Stomach (tissue), 9 donors: ENCODE results near the gene GCNA. TPM values are rescaled to one million over a fixed set of nuclear protein-coding genes. Genes with fewer than 3 reads are reported as not detected.

Source experiments
- DNase-seq, 2 donors: peaks; one replicate each; pipeline versions ENCODE4 v3.0.0 to v3.0.0-alpha.2; 2013 to 2019
- H3K27ac ChIP-seq, 5 donors: fragments of 200-600 bp in 4 of 5; sonication (generic) in 4 of 5; one replicate each; pipeline ENCODE4 v1.5.1; 2013 to 2019; ENCODE audit warnings: mild to moderate bottlenecking in 1 of 5, moderate library complexity in 1 of 5
- H3K27me3 ChIP-seq, 3 donors: fragments of 200-600 bp; sonication (generic); one replicate each; pipeline ENCODE4 v1.5.1; 2017 to 2019; ENCODE audit warnings: mixed run types in 1 of 3
- H3K36me3 ChIP-seq, 4 donors: fragments of 200-600 bp; sonication (generic); 1 replicate in 3 of 4; 2 replicates in 1 of 4; pipeline ENCODE4 v1.5.1; 2016 to 2019
- H3K4me1 ChIP-seq, 4 donors: fragments of 200-600 bp; sonication (generic); one replicate each; pipeline ENCODE4 v1.5.1; 2016 to 2019
- H3K4me3 ChIP-seq, 4 donors: fragments of 200-600 bp; sonication (generic) in 3 of 4; one replicate each; pipeline ENCODE4 v1.5.1; 2016 to 2019; ENCODE audit warnings: mild to moderate bottlenecking in 1 of 4
- H3K9me3 ChIP-seq, 4 donors: fragments of 200-600 bp; sonication (generic); one replicate each; pipeline ENCODE4 v1.5.1; 2016 to 2019
- EP300 ChIP-seq: sonication (generic); formaldehyde crosslinking; IDR thresholded peaks from one replicate; pipeline ENCODE4 v1.6.1; 2017; ENCODE audit warnings: antibody characterized with exemption
- POLR2A ChIP-seq, 4 donors: fragments of 450-650 bp; IDR thresholded peaks; one replicate each; pipeline ENCODE4 v1.6.1; 2016; ENCODE audit warnings: antibody characterized with exemption in 4 of 4, control low read depth in 2 of 4, mild to moderate bottlenecking in 1 of 4, moderate library complexity in 1 of 4
- POLR2AphosphoS5 ChIP-seq, 3 donors: sonication (generic); formaldehyde crosslinking; IDR thresholded peaks; one replicate each; pipeline ENCODE4 v1.6.1; 2016; ENCODE audit warnings: antibody characterized with exemption in 3 of 3
- WGBS, 5 donors: extraction: QIAGEN DNeasy Blood & Tissue Kit in 3 of 5; methylation state at CpG; one replicate each; pipeline versions ENCODE4 v1.1.5 to v1.1.7; 2013 to 2018; 5-methylcytosine and 5-hydroxymethylcytosine counted together
- intact Hi-C: fragments of 100-400 bp; cut with DNase I; formaldehyde crosslinking; loops from one replicate; pipeline ENCODE4 v1.15.1; 2023; ENCODE audit warnings: low total_unique reads
- polyA plus RNA-seq, 3 donors: library from polyadenylated mRNA; stranded (reverse); fragments of 200-250 nt; gene quantifications; one replicate each; pipeline ENCODE4 v1.2.3, GENCODE V29; 2013
- total RNA-seq, 5 donors: library from RNA; depleted of rRNA; stranded (reverse); fragments of >200 nt; gene quantifications; one replicate each; pipeline versions ENCODE4 v1.1.0 to v1.2.3, GENCODE V29; 2014 to 2016
- TF ChIP-seq, protein P1 (sequence below), 7 experiments: fragments of 450-650 bp in 4 of 7; fragments of 200-600 bp in 3 of 7; sonication (generic) in 3 of 7; IDR thresholded peaks; one replicate each; pipeline ENCODE4 v1.5.1; 2016 to 2019; ENCODE audit warnings: antibody characterized with exemption in 7 of 7, control low read depth in 2 of 7, mild to moderate bottlenecking in 1 of 7
- donor health status: healthy with polysubstance abuse.
- donor health status: Bipolar disorder and iron deficiency.
- donor health status: healthy.

GCNA gene
- total and polyA plus RNA-seq, 8 donors: 0.46 to 18.3 (median 2.0) TPM

DNA sequence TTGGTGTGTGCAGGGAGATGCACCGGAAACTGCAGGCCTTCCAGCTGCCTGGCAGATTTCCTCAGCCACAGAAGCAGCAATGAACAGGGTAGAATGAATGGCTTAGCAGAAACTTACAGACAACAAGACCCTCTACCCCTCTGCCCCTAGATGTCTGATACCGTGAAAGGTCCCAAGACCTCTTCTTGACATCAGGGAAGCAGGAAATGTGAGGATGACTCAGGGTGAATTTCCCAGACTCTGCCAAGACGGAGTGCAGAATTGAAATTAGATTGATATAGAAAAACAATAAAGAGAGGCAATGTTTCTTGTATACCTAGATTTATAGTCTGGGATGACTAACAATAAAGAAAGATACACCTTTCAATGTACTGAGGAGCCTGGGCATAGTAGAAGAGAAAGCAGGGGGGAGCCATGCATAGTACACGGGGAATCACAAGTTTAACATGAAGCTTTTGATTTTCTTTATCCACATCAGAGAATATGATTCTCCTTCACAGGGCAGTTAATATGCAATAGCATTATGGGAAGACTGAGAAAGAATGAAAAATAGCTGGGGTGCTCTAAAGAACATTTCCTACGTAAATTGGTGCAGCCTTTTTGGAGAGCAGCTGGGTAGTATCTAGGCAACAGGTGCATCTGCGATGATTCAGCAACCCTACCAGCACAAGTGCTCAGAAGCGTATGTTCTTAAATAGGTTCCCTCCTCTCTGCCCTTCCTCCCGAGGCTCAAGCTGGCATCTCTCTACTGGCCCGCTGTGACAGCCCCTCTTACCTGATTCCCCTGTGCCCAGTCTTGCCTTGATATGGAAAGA is 58.4 kb downstream of the GCNA start:
- WGBS, 5 donors: 69 to 81% (median 77%) methylated on average over 9 of the region's 9 CpGs
- no peaks in the 10 kb centered on the region for H3K36me3 ChIP-seq
- H3K4me1 ChIP-seq: peaks cover 0 to 18% (median 0%) of the 10 kb centered on the region in 4 donors
- H3K27ac ChIP-seq: peak overlapping the region in 2 of 5 donors; percentile 27 to 60
- no peaks in the 10 kb centered on the region for H3K27me3 ChIP-seq
- no peak overlapping the region for H3K4me3 ChIP-seq
- no peak for TF ChIP-seq POLR2AphosphoS5 (IDR thresholded peaks at IDR 0.05)
- TF ChIP-seq POLR2A (IDR thresholded peaks at IDR 0.05): no peak
- TF ChIP-seq, protein P1, sequence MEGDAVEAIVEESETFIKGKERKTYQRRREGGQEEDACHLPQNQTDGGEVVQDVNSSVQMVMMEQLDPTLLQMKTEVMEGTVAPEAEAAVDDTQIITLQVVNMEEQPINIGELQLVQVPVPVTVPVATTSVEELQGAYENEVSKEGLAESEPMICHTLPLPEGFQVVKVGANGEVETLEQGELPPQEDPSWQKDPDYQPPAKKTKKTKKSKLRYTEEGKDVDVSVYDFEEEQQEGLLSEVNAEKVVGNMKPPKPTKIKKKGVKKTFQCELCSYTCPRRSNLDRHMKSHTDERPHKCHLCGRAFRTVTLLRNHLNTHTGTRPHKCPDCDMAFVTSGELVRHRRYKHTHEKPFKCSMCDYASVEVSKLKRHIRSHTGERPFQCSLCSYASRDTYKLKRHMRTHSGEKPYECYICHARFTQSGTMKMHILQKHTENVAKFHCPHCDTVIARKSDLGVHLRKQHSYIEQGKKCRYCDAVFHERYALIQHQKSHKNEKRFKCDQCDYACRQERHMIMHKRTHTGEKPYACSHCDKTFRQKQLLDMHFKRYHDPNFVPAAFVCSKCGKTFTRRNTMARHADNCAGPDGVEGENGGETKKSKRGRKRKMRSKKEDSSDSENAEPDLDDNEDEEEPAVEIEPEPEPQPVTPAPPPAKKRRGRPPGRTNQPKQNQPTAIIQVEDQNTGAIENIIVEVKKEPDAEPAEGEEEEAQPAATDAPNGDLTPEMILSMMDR (IDR thresholded peaks at IDR 0.05): no peak
- no peak for TF ChIP-seq EP300
- intact Hi-C loops: no loop called here
- DNase-seq: no peak
- H3K9me3 ChIP-seq: no peaks in the 10 kb centered on the region

- no peaks in the 10 kb centered on the region for H3K9me3 ChIP-seq
- no peak overlapping the region for H3K4me3 ChIP-seq
- TF ChIP-seq POLR2A (IDR thresholded peaks at IDR 0.05) (no peak), POLR2AphosphoS5 (IDR thresholded peaks at IDR 0.05) (no peak), EP300 (no peak)
- TF ChIP-seq, protein P1 (IDR thresholded peaks at IDR 0.05): no peak
- intact Hi-C loops: no loop called here
- DNase-seq: no peak
- 73 to 100% (median 78%) methylated on average over 1 to 3 of the region's 3 CpGs for WGBS, 5 donors
- H3K27me3 ChIP-seq: no peaks in the 10 kb centered on the region
- H3K36me3 ChIP-seq: no peaks in the 10 kb centered on the region
- H3K27ac ChIP-seq: peak overlapping the region in 3 of 5 donors; percentile 27 to 60 (median 42)
- H3K4me1 ChIP-seq: peaks cover 0 to 18% (median 0%) of the 10 kb centered on the region in 4 donors
Observed at GRCh38 chrX:71637253-71637618, 59.0 kb downstream of the GCNA start.

DNA sequence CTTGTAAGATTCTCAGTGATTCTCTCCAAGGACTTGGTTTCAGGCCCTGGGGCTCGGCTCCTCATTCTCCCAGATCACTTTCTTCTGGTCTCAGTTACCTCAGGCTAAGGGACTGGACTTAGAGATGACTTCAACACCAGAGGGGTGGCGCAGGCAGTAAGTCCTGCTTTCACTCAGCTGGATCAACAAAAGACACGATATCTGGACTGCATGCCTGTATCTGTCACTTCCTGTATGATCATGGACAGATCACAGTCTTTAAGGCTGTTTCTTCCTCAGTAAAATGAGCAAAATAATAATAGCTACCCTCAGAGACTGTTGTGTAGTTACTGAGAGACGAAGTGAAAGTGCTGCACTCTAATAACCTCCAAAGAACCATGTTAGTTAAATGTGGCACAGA is 59.6 kb downstream of the GCNA start:
- no peak for DNase-seq
- Histone ChIP-seq H3K4me1 (peaks cover 0 to 18% (median 0%) of the 10 kb centered on the region in 4 donors), H3K27me3 (no peaks in the 10 kb centered on the region), H3K9me3 (no peaks in the 10 kb centered on the region), H3K36me3 (no peaks in the 10 kb centered on the region), H3K27ac (peak overlapping the region in 3 of 5 donors; percentile 27 to 60 (median 42)), H3K4me3 (no peak overlapping the region)
- intact Hi-C loops: no loop called here
- TF ChIP-seq POLR2AphosphoS5 (IDR thresholded peaks at IDR 0.05) (no peak), POLR2A (IDR thresholded peaks at IDR 0.05) (no peak), EP300 (no peak)
- TF ChIP-seq, protein P1 (IDR thresholded peaks at IDR 0.05): no peak
- WGBS, 5 donors: 39 to 52% (median 42%) methylated on average over 4 of the region's 4 CpGs

- no peak overlapping the region for H3K4me3 ChIP-seq
- no peaks in the 10 kb centered on the region for H3K36me3 ChIP-seq
- 60 to 76% (median 62%) methylated on average over 4 of the region's 4 CpGs for WGBS, 5 donors
- no peak for DNase-seq
- peak overlapping the region in 2 of 5 donors; percentile 27 to 60 for H3K27ac ChIP-seq
- intact Hi-C loops: no loop called here
- TF ChIP-seq EP300 (no peak), POLR2A (IDR thresholded peaks at IDR 0.05) (no peak), POLR2AphosphoS5 (IDR thresholded peaks at IDR 0.05) (no peak)
- TF ChIP-seq, protein P1 (IDR thresholded peaks at IDR 0.05): no peak
- no peaks in the 10 kb centered on the region for H3K27me3 ChIP-seq
- H3K9me3 ChIP-seq: no peaks in the 10 kb centered on the region
- H3K4me1 ChIP-seq: peaks cover 0 to 18% (median 0%) of the 10 kb centered on the region in 4 donors
Observed at GRCh38 chrX:71638409-71638808, 60.2 kb downstream of the GCNA start.
